H1 (cell line): ENCODE data around the gene GAS2.

Source experiments
- CHD2 ChIP-seq: IDR thresholded peaks from 2 replicates; pipeline ENCODE4 v1.6.1; 2012; ENCODE audit warnings: low read length, improper control_type of control experiment
- CREB1 ChIP-seq: IDR thresholded peaks from 2 replicates; pipeline ENCODE4 v1.6.1; 2012; ENCODE audit warnings: inconsistent platforms
- CTCF ChIP-seq, 3 experiments: IDR thresholded peaks; 1 replicate in 2 of 3; 2 replicates in 1 of 3; pipeline versions ENCODE4 v1.5.1 to v1.6.1; 2011; ENCODE audit warnings: low read length in 3 of 3, mild to moderate bottlenecking in 3 of 3, inconsistent platforms in 2 of 3, low read depth in 1 of 3, moderate library complexity in 1 of 3; ENCODE audit not compliant: insufficient read depth in 1 of 3; ENCODE audit errors: control extremely low read depth in 1 of 3
- EP300 ChIP-seq, 2 experiments: IDR thresholded peaks; 1 replicate in 1 of 2; 2 replicates in 1 of 2; pipeline ENCODE4 v1.6.1; 2011 to 2012; ENCODE audit warnings: low read depth in 2 of 2, low read length in 2 of 2, mild to moderate bottlenecking in 2 of 2, borderline replicate concordance in 1 of 2, inconsistent platforms in 1 of 2, moderate library complexity in 1 of 2
- GABPA ChIP-seq: IDR thresholded peaks from 2 replicates; pipeline ENCODE4 v1.6.1; 2011; ENCODE audit warnings: mild to moderate bottlenecking, low read length, moderate library complexity, borderline replicate concordance; ENCODE audit not compliant: insufficient read depth
- HDAC2 ChIP-seq, 2 experiments: fragments of 300-600 bp in 1 of 2; sonication (generic) in 1 of 2; IDR thresholded peaks; 2 replicates each; pipeline ENCODE4 v1.6.1; 2011 to 2012; ENCODE audit warnings: low read depth in 2 of 2, low read length in 2 of 2, mild to moderate bottlenecking in 2 of 2, moderate library complexity in 2 of 2, borderline replicate concordance in 1 of 2, inconsistent platforms in 1 of 2
- MAX ChIP-seq: IDR thresholded peaks from 2 replicates; pipeline ENCODE4 v1.6.1; 2012; ENCODE audit warnings: inconsistent platforms
- PHF8 ChIP-seq: fragments of 200-600 bp; sonication (generic); conservative IDR thresholded peaks from 2 replicates; pipeline ENCODE4 v1.7.1; 2012; ENCODE audit warnings: low read depth, mild to moderate bottlenecking, inconsistent platforms, low read length, moderate library complexity
- POLR2A ChIP-seq, 2 experiments: IDR thresholded peaks; 1 replicate in 1 of 2; 2 replicates in 1 of 2; pipeline ENCODE4 v1.6.1; 2011; ENCODE audit warnings: low read depth in 2 of 2, low read length in 2 of 2, mild to moderate bottlenecking in 2 of 2; ENCODE audit errors: control extremely low read depth in 1 of 2
- SAP30 ChIP-seq: fragments of 300-600 bp; sonication (generic); IDR thresholded peaks from 2 replicates; pipeline ENCODE4 v1.7.1; 2012; ENCODE audit warnings: low read length, moderate library complexity, mild to moderate bottlenecking, inconsistent platforms; ENCODE audit not compliant: insufficient read depth, insufficient replicate concordance
- SP1 ChIP-seq: IDR thresholded peaks from 2 replicates; pipeline ENCODE4 v1.6.1; 2011; ENCODE audit warnings: low read depth, low read length
- TAF1 ChIP-seq: IDR thresholded peaks from 2 replicates; pipeline ENCODE4 v1.6.1; 2011; ENCODE audit warnings: mild to moderate bottlenecking, low read depth, low read length
- YY1 ChIP-seq: IDR thresholded peaks from 2 replicates; pipeline ENCODE4 v1.6.1; 2011; ENCODE audit warnings: low read depth, mild to moderate bottlenecking, low read length
- TF ChIP-seq, protein P1 (sequence below): IDR thresholded peaks from 2 replicates; pipeline ENCODE4 v1.6.1; 2011; ENCODE audit warnings: low read depth, mild to moderate bottlenecking, low read length; ENCODE audit not compliant: insufficient read depth

GRCh38 chr11:22634897-22635629 is 31.3 kb upstream of the GAS2 start:
- TF ChIP-seq CREB1: no peak
- TF ChIP-seq SP1: no peak
- TF ChIP-seq CTCF (IDR thresholded peaks at IDR 0.05; ENCODE audit: control extremely low read depth in 1 of 3, insufficient read depth in 1 of 3, low read depth in 1 of 3, low read length in 3 of 3): no peak
- TF ChIP-seq POLR2A (IDR thresholded peaks at IDR 0.05; ENCODE audit: control extremely low read depth in 1 of 2, low read depth in 2 of 2, low read length in 2 of 2): no peak
- no peak for TF ChIP-seq TAF1
- TF ChIP-seq HDAC2 (IDR thresholded peaks at IDR 0.05; ENCODE audit: borderline replicate concordance in 1 of 2, low read depth in 2 of 2, low read length in 2 of 2): no peak
- TF ChIP-seq, protein P1, sequence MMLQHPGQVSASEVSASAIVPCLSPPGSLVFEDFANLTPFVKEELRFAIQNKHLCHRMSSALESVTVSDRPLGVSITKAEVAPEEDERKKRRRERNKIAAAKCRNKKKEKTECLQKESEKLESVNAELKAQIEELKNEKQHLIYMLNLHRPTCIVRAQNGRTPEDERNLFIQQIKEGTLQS: no peak
- no peak for TF ChIP-seq YY1
- TF ChIP-seq PHF8: no peak
- no peak for TF ChIP-seq SAP30
- no peak for TF ChIP-seq EP300 (IDR thresholded peaks at IDR 0.05; ENCODE audit: borderline replicate concordance in 1 of 2, low read depth in 2 of 2, low read length in 2 of 2)
- TF ChIP-seq MAX: peak; percentile 18; the same call in 1 of the 2 replicates
- TF ChIP-seq CHD2: no peak
- no peak for TF ChIP-seq GABPA
